SK-MEL-5 (cell line): ENCODE data around the gene ZNF561. TPM values are rescaled to one million over a fixed set of nuclear protein-coding genes. Genes with fewer than 3 reads are reported as not detected.
"Not testable (repeated sequence)": the region's sequence is repeated elsewhere in the genome, so short reads cannot be mapped to it uniquely, and the experiment has no call there.

Experiments used
- DNase-seq: peaks from one replicate; pipeline ENCODE4 v3.0.0-alpha.2; 2016; ENCODE audit warnings: low read depth, low spot score
- in situ Hi-C: cut with HindIII; loops from 2 replicates; pipeline ENCODE4 v1.10.0; 2016; ENCODE audit warnings: low sequenced_read_pairs, high pct_unique_total_duplicates, low pct_unique_long_range_greater_than_20kb
- total RNA-seq: library from RNA; depleted of rRNA; stranded (reverse); fragments of >200 nt; shearing (Covaris generic); gene quantifications from 2 replicates; pipeline ENCODE4 v1.2.3, GENCODE V29; 2014; rRNA removed

The ZNF561 gene
- total RNA-seq, 1 experiment from 2014 or later, result 16.4 TPM

DNA sequence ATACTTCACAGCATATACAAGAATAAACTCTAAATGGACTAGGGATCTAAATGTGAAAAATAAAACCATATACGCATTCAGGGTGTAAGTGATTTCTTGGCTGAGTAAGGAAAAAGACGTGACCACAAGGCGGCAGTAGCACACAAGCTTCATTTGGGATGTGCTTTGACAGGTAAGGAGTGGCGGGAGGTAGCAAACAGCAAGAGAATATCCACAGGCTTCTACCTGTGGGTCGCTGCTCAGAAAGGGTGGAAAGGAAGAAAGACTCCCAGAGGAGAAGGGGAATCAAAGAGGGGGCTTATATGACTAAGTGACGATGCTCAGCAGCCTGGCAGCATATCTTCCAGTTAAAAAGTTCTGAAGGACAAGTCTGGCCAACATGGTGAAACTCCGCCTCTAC, 34.3 kb downstream of the ZNF561 start:
- in situ Hi-C loops, result no loop called here
- peak; percentile 70 for DNase-seq

DNA sequence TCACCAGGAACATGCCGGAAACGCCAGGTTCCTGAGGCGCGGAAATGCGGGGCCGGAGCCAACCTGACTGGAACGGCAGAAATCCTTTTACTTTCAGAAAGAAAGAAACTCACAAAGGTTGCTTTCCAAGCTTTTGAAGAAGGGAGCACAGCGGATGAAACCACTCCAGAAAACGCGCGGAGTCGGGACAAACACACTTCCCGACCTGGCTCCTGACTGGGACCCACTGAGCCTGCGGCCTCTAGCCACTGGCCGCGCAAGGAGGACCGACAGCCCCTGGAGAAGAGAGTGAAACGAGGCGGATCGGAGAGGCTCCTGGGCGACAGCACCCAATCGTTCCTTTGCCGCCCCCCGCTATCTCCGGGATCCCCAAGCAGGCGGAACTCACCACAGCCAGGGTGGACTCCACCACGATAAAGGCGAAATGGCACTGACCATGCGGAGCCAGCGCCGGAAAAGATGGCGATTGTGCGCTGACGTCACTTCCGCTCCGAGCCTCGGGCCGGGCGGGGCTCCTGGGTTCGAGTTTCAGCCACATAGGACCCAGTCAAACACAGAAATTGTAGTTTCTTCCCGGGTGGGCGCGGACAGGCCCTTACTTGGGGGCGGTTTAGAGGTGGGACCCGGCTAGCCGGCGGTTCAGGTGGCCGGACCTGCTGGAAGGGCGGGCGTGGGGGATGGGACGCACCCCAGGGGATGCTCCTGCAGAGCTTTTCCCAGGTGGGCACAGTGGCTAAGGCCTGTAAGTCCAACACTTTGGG, 36.8 kb downstream of the ZNF561 start, which contains the start of gene ZNF121:
TSS of gene ZNF121 (minus strand) at position 432 of the 761 bp plus-strand sequence. CDS start 16,407 bp downstream, outside the sequence.
- in situ Hi-C loops, result no loop called here

DNA sequence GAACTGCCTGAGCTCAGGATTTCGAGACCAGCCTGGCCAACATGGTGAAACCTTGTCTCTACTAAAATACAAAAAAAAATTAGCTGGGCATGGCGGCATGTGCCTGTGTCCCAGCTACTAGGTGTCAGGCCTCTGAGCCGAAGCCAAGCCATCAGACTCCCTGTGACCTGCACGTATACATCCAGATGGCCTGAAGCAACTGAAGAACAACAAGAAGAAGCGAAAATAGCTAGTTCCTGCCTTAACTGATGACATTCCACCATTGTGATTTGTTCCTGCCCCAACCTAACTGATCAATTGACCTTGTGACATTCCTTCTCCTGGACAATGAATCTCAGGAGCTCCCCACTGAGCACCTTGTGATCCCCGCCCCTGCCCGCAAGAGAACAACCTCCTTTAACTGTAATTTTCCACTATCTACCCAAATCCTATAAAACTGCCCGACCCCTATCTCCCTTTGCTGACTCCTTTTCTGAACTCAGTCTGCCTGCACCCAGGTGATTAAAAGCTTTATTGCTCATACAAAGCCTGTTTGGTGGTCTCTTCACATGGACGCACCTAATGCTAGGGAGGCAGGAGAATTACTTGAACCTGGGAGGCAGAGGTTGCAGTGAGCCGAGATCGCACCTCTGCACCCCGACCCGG, 38.8 kb downstream of the ZNF561 start:
- DNase-seq, in situ Hi-C loops: not testable (repeated sequence)

More for the DNA sequence above, 36.8 kb downstream of the ZNF561 start, which contains the start of gene ZNF121:
- DNase-seq, result peak; percentile 66

DNA sequence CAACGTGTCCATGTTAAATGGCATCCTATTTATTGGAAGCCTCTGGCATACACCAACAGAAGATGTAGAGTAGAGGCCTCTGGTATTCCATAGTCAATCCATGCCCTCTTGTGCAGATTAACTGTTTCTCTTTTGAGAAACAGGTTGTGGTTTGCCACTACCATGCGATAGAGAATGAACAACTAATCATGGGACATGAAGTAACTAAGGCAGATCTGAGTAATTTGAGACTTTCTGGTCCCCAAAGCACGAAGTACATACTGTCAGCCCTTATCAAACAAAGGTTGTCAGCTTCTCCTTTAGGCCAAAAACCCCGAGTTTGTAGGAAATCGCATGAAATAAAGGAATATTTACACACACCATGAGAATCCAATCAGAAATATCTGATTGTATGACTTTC, 40.3 kb downstream of the ZNF561 start:
- no peak for DNase-seq

DNA sequence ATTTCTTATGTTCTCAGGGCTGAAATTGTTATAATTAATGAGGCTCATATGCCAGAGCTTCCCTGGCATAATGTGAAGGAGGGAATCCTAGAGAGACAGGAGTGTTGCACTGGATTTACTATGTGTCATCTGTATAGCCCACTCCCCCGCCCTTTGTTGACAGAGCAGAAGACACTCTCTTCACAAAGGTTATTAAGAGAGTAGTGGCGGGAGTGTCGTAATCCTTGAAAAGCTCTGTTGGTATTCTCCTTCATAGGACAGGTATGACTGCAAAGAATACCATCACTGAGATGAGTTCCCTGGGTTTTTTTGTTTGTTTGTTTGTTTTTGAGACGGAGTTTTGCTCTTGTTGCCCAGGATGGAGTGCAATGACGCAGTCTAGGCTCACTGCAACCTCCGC, 50.8 kb downstream of the ZNF561 start:
- in situ Hi-C loops, result no loop called here
- no peak for DNase-seq

More for the DNA sequence above, 40.3 kb downstream of the ZNF561 start:
- in situ Hi-C loops, result no loop called here

- in situ Hi-C loops, result no loop called here
- DNase-seq, result no peak
Measured at GRCh38 chr19:9566729-9567128, 54.3 kb downstream of the ZNF561 start.

- DNase-seq, result no peak
Measured at GRCh38 chr19:9565900-9566705, 54.9 kb downstream of the ZNF561 start.

More at GRCh38 chr19:9565900-9566705, 54.9 kb downstream of the ZNF561 start:
- in situ Hi-C loops, result no loop called here

Other genes starting within 250 kb of the ZNF561 start
- gene ZNF266, start 185.7 kb downstream of the ZNF561 start, total RNA-seq, result 10.4 and 11.3 TPM in 2 replicates
- 0.69 and 0.90 TPM in 2 replicates for gene ZNF560, start 122.6 kb downstream of the ZNF561 start, total RNA-seq
- 11.4 and 11.6 TPM in 2 replicates for gene ZNF426, start 82.6 kb downstream of the ZNF561 start, total RNA-seq
- 52.8 and 57.2 TPM in 2 replicates for gene ZNF121, start 36.7 kb downstream of the ZNF561 start, total RNA-seq
- gene ZNF562, start 53.9 kb upstream of the ZNF561 start, total RNA-seq, result 27.1 and 28.3 TPM in 2 replicates
- 2.0 and 3.3 TPM in 2 replicates for gene ZNF846, start 147.5 kb upstream of the ZNF561 start, total RNA-seq
- gene FBXL12, start 197.8 kb upstream of the ZNF561 start, total RNA-seq, result 9.6 and 11.5 TPM in 2 replicates
- 182 and 207 TPM in 2 replicates for gene UBL5, start 206.7 kb upstream of the ZNF561 start, total RNA-seq
- 77.2 and 79.2 TPM in 2 replicates for gene PIN1, start 214.1 kb upstream of the ZNF561 start, total RNA-seq